ENCODE measurements around the gene PCDHA9. TPM values are rescaled to one million over a fixed set of nuclear protein-coding genes. Genes with fewer than 3 reads are reported as not detected.
"Not testable (repeated sequence)": the region's sequence is repeated elsewhere in the genome, so short reads cannot be mapped to it uniquely, and the experiment has no call there.

PCDHA9 gene
- total and polyA plus RNA-seq, 2 donors from 2014 or later: 0.85 TPM; not detected in 1

DNA sequence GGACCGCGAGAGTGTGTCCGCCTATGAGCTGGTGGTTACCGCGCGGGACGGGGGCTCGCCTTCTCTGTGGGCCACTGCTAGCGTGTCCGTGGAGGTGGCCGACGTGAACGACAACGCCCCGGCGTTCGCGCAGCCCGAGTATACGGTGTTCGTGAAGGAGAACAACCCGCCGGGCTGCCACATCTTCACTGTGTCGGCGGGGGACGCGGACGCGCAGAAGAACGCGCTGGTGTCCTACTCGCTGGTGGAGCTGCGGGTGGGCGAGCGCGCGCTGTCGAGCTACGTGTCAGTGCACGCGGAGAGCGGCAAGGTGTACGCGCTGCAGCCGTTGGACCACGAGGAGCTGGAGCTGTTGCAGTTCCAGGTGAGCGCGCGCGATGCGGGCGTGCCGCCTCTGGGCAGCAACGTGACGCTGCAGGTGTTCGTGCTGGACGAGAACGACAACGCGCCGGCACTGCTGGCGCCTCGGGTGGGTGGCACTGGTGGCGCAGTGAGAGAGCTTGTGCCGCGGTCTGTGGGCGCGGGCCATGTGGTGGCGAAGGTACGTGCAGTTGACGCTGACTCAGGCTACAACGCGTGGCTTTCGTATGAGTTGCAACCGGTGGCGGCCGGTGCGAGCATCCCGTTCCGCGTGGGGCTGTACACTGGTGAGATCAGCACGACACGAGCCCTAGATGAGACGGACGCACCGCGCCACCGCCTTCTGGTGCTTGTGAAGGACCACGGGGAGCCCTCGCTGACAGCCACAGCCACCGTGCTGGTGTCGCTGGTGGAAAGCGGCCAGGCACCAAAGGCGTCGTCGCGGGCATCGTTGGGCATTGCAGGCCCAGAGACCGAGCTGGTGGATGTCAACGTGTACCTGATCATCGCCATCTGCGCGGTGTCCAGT lies 12.3 kb upstream of the PCDHA9 start:
- DNase-seq (peak in 1 of 5 donors; percentile 70), FAIRE-seq (no peak)
- TF ChIP-seq, protein P1, sequence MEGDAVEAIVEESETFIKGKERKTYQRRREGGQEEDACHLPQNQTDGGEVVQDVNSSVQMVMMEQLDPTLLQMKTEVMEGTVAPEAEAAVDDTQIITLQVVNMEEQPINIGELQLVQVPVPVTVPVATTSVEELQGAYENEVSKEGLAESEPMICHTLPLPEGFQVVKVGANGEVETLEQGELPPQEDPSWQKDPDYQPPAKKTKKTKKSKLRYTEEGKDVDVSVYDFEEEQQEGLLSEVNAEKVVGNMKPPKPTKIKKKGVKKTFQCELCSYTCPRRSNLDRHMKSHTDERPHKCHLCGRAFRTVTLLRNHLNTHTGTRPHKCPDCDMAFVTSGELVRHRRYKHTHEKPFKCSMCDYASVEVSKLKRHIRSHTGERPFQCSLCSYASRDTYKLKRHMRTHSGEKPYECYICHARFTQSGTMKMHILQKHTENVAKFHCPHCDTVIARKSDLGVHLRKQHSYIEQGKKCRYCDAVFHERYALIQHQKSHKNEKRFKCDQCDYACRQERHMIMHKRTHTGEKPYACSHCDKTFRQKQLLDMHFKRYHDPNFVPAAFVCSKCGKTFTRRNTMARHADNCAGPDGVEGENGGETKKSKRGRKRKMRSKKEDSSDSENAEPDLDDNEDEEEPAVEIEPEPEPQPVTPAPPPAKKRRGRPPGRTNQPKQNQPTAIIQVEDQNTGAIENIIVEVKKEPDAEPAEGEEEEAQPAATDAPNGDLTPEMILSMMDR (IDR thresholded peaks at IDR 0.05; ENCODE audit: borderline replicate concordance, extremely low read depth, insufficient read depth): no peak
- Histone ChIP-seq H3K4me1 (ENCODE audit: control insufficient read depth in 2 of 3, insufficient read depth in 2 of 3, low read depth in 1 of 3, low read length in 3 of 3) (no peaks in the 10 kb centered on the region), H3K4me3 (ENCODE audit: low read length in 3 of 3) (no peak overlapping the region), H3K27me3 (ENCODE audit: control insufficient read depth, insufficient read depth, low read length) (no peaks in the 10 kb centered on the region), H3K9me3 (ENCODE audit: control insufficient read depth in 2 of 3, insufficient read depth in 1 of 3, low read length in 3 of 3) (peaks cover 0 to 14% (median 10%) of the 10 kb centered on the region in 3 donors), H3K9ac (ENCODE audit: low read length in 3 of 3) (no peak overlapping the region), H3K36me3 (ENCODE audit: control insufficient read depth in 2 of 3, insufficient read depth in 3 of 3, low read length in 3 of 3) (no peaks in the 10 kb centered on the region), H3K27ac (ENCODE audit: low read depth in 2 of 2, low read length in 2 of 2) (no peak overlapping the region)
- intact Hi-C loops (cut with DNase I): no loop called here

DNA sequence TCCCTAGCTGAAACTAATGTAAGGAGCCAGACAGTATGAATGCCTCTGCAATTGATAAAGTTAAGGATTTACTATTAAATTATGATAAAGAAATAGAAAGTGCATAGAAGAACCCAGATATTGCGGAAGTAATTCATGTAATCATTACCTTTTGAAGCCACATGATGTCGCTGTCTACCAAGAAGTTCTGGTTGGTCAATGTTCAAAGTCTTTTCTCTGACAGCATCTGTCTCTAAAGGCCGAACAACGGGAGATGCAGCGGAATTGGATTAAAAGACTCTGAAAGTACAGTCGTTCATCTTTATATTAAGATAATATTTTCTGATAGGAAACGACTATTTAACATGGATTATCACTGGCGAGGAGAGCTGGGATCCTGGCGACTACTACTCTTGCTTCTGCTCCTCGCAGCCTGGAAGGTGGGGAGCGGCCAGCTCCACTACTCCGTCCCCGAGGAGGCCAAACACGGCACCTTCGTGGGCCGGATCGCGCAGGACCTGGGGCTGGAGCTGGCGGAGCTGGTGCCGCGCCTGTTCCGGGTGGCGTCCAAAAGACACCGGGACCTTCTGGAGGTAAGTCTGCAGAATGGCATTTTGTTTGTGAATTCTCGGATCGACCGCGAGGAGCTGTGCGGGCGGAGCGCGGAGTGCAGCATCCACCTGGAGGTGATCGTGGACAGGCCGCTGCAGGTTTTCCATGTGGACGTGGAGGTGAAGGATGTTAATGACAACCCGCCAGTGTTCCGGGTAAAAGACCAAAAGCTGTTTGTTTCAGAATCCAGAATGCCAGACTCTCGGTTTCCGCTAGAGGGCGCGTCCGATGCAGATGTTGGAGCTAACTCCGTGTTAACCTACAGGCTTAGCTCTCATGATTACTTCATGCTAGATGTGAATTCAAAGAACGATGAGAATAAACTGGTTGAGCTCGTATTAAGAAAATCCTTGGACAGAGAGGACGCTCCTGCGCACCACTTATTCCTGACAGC lies 6.9 kb upstream of the PCDHA9 start, which contains the start of gene PCDHA8:
Gene PCDHA8 (plus strand): TSS at position 210 of the 985 bp plus-strand sequence. CDS start 135 bp downstream, at position 345.
- Histone ChIP-seq H3K27ac (ENCODE audit: low read depth in 2 of 2, low read length in 2 of 2) (no peak within 1 kb of the TSS), H3K4me1 (ENCODE audit: control insufficient read depth in 2 of 3, insufficient read depth in 2 of 3, low read depth in 1 of 3, low read length in 3 of 3) (no peaks in the 10 kb centered on the region), H3K27me3 (ENCODE audit: control insufficient read depth, insufficient read depth, low read length) (no peaks in the 10 kb centered on the region), H3K9ac (ENCODE audit: low read length in 3 of 3) (no peak within 1 kb of the TSS), H3K4me3 (ENCODE audit: low read length in 3 of 3) (no peak within 1 kb of the TSS), H3K36me3 (ENCODE audit: control insufficient read depth in 2 of 3, insufficient read depth in 3 of 3, low read length in 3 of 3) (no peaks in the 10 kb centered on the region), H3K9me3 (ENCODE audit: control insufficient read depth in 2 of 3, insufficient read depth in 1 of 3, low read length in 3 of 3) (peaks cover 0 to 11% (median 2%) of the 10 kb centered on the region in 3 donors)
- intact Hi-C loops (cut with DNase I): no loop called here
- TF ChIP-seq, protein P1 (IDR thresholded peaks at IDR 0.05; ENCODE audit: borderline replicate concordance, extremely low read depth, insufficient read depth): peak; percentile 25
- no peak for FAIRE-seq
- DNase-seq: no peak

DNA sequence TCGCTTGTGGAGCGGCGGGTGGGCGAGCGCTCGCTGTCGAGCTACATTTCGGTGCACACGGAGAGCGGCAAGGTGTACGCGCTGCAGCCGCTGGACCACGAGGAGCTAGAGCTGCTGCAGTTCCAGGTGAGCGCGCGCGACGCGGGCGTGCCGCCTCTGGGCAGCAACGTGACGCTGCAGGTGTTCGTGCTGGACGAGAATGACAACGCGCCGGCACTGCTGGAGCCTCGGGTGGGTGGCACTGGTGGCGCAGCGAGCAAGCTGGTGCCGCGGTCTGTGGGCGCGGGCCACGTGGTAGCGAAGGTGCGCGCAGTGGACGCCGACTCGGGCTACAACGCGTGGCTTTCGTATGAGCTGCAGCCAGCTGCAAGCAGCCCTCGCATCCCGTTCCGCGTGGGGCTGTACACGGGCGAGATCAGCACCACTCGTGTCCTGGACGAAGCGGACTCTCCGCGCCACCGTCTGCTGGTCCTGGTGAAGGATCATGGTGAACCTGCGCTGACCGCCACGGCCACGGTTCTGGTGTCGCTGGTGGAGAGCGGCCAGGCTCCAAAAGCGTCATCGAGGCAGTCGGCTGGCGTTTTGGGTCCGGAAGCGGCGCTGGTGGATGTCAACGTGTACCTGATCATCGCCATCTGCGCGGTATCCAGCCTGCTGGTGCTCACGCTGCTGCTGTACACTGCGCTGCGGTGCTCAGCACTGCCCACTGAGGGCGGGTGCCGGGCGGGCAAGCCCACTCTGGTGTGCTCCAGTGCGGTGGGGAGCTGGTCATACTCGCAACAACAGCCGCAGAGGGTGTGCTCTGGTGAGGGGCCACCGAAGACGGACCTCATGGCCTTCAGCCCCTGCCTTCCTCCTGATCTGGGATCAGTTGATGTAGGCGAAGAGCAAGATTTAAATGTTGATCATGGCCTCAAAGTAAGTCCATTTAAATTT lies 5.1 kb upstream of the PCDHA9 start:
- DNase-seq (no peak), FAIRE-seq (no peak)
- Histone ChIP-seq H3K27ac (ENCODE audit: low read depth in 2 of 2, low read length in 2 of 2) (no peak overlapping the region), H3K4me3 (ENCODE audit: low read length in 3 of 3) (no peak overlapping the region), H3K9me3 (ENCODE audit: control insufficient read depth in 2 of 3, insufficient read depth in 1 of 3, low read length in 3 of 3) (peaks cover 0 to 9% (median 2%) of the 10 kb centered on the region in 3 donors), H3K9ac (ENCODE audit: low read length in 3 of 3) (no peak overlapping the region), H3K27me3 (ENCODE audit: control insufficient read depth, insufficient read depth, low read length) (no peaks in the 10 kb centered on the region), H3K36me3 (ENCODE audit: control insufficient read depth in 2 of 3, insufficient read depth in 3 of 3, low read length in 3 of 3) (no peaks in the 10 kb centered on the region), H3K4me1 (ENCODE audit: control insufficient read depth in 2 of 3, insufficient read depth in 2 of 3, low read depth in 1 of 3, low read length in 3 of 3) (no peaks in the 10 kb centered on the region)
- intact Hi-C loops (cut with DNase I): no loop called here
- TF ChIP-seq, protein P1 (IDR thresholded peaks at IDR 0.05; ENCODE audit: borderline replicate concordance, extremely low read depth, insufficient read depth): no peak

DNA sequence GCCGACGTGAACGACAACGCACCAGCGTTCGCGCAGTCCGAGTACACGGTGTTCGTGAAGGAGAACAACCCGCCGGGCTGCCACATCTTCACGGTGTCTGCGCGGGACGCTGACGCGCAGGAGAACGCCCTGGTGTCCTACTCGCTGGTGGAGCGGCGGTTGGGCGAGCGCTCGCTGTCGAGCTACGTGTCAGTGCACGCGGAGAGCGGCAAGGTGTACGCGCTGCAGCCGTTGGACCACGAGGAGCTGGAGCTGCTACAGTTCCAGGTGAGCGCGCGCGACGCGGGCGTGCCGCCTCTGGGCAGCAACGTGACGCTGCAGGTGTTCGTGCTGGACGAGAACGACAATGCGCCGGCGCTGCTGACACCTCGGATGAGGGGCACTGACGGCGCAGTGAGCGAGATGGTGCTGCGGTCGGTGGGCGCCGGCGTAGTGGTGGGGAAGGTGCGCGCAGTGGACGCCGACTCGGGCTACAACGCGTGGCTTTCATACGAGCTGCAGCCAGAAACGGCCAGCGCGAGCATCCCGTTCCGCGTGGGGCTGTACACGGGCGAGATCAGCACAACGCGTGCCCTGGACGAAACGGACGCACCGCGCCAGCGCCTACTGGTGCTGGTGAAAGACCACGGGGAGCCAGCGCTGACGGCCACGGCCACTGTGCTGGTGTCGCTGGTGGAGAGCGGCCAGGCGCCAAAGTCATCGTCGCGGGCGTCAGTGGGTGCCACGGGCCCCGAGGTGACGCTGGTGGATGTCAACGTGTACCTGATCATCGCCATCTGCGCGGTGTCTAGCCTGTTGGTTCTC lies 1.9 kb downstream of the PCDHA9 start:
- H3K27ac ChIP-seq (ENCODE audit: low read depth in 2 of 2, low read length in 2 of 2); H3K4me1 ChIP-seq (ENCODE audit: control insufficient read depth in 2 of 3, insufficient read depth in 2 of 3, low read depth in 1 of 3, low read length in 3 of 3); H3K4me3 ChIP-seq (ENCODE audit: low read length in 3 of 3); DNase-seq; H3K27me3 ChIP-seq (ENCODE audit: control insufficient read depth, insufficient read depth, low read length); H3K9ac ChIP-seq (ENCODE audit: low read length in 3 of 3); intact Hi-C loops (cut with DNase I); H3K36me3 ChIP-seq (ENCODE audit: control insufficient read depth in 2 of 3, insufficient read depth in 3 of 3, low read length in 3 of 3); FAIRE-seq: not testable (repeated sequence)
- H3K9me3 ChIP-seq (ENCODE audit: control insufficient read depth in 2 of 3, insufficient read depth in 1 of 3, low read length in 3 of 3): peaks cover 0 to 10% (median 0%) of the 10 kb centered on the region in 3 donors
